ENCODE results near the gene KIF3C. TPM values are rescaled to one million over a fixed set of nuclear protein-coding genes. Genes with fewer than 3 reads are reported as not detected.

The KIF3C gene
- total RNA-seq, 1 donor: 11.8 TPM

- no peak overlapping the region for H3K4me3 ChIP-seq (ENCODE audit: low read depth, low read length)
- DNase-seq (ENCODE audit: low read depth): peak; percentile 85
These were observed 14.5 kb upstream of the KIF3C start for GRCh38 chr2:25996844-25997243.

DNA sequence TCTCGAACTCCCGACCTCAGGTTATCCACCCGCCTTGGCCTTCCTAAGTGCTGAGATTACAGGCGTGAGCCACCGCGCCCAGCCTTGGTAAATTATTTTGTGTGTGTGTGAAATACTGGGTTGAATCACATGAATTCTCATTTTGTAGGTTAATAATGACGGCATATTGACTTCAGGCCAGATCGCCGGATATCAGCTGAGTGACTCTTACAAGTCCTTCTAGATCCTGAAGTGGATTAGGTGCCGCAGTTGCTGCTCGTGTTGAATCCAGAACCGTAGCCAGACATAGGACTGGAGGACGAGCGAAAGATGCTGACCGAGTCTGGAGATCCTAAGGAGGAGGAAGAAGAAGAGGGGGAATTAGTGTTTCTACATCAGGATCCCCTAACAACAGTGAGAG lies 12.2 kb upstream of the KIF3C start:
- no peak for TF ChIP-seq CTCF (IDR thresholded peaks at IDR 0.05; ENCODE audit: insufficient read depth, low read length)
- DNase-seq (ENCODE audit: low read depth): no peak
- no peak overlapping the region for H3K4me3 ChIP-seq (ENCODE audit: low read depth, low read length)

More at GRCh38 chr2:25996844-25997243, 14.5 kb upstream of the KIF3C start:
- TF ChIP-seq CTCF (IDR thresholded peaks at IDR 0.05; ENCODE audit: insufficient read depth, low read length): no peak

GRCh38 chr2:25993049-25993448 lies 10.8 kb upstream of the KIF3C start:
- TF ChIP-seq CTCF (IDR thresholded peaks at IDR 0.05; ENCODE audit: insufficient read depth, low read length): no peak
- no peak overlapping the region for H3K4me3 ChIP-seq (ENCODE audit: low read depth, low read length)
- DNase-seq (ENCODE audit: low read depth): no peak

- no peak for DNase-seq (ENCODE audit: low read depth)
- H3K4me3 ChIP-seq (ENCODE audit: low read depth, low read length): no peak overlapping the region
- no peak for TF ChIP-seq CTCF (IDR thresholded peaks at IDR 0.05; ENCODE audit: insufficient read depth, low read length)
These were observed 10.3 kb upstream of the KIF3C start for GRCh38 chr2:25992556-25992955.

DNA sequence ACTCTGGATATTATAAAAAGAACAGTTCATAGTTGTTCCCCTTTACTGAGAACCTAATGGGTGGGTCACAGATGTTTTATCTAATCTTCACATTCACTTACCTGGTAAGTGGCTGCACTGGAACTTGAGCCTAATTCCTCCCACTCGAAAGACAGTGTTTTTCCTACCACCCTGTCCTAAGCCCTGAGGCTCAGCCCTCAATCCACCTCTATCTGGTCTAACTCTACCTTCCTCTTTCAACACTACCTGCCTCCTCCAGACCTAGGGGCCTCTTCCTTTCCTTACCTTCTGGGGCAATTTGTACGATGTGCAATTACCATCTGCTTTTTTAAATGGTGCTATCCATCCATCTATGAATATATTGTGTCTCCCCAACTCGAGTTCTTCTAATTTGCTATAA lies 9.7 kb upstream of the KIF3C start:
- no peak for DNase-seq (ENCODE audit: low read depth)
- TF ChIP-seq CTCF (IDR thresholded peaks at IDR 0.05; ENCODE audit: insufficient read depth, low read length): no peak
- no peak overlapping the region for H3K4me3 ChIP-seq (ENCODE audit: low read depth, low read length)

DNA sequence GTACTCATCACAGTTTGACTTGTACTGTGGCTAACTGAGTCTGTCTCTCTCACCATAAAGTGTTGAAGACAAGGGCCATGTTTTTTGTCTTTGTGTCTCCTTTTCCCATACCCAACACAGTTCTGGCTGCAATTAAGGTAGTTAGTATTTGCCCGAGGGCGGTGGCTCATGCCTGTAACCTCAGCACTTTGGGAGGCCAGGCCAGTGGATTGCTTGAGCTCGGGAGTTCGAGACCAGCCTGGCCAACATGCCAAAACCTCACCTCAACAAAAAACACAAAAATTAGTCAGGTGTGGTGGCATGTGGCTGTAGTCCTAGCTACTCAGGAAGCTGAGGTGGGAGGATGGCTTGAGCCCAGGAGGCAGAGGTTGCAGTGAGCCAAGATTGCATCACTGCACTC lies 6.9 kb upstream of the KIF3C start:
- no peak for TF ChIP-seq CTCF (IDR thresholded peaks at IDR 0.05; ENCODE audit: insufficient read depth, low read length)
- DNase-seq (ENCODE audit: low read depth): no peak
- H3K4me3 ChIP-seq (ENCODE audit: low read depth, low read length): no peak overlapping the region

GRCh38 chr2:25988134-25988533 lies 5.8 kb upstream of the KIF3C start:
- DNase-seq (ENCODE audit: low read depth): no peak
- TF ChIP-seq CTCF (IDR thresholded peaks at IDR 0.05; ENCODE audit: insufficient read depth, low read length): no peak
- H3K4me3 ChIP-seq (ENCODE audit: low read depth, low read length): no peak overlapping the region

Measured in fibroblast of the aortic adventitia (primary cell).